Endothelial cell of umbilical vein (primary cell): ENCODE measurements around the gene SLC46A3. TPM values are rescaled to one million over a fixed set of nuclear protein-coding genes. Genes with fewer than 3 reads are reported as not detected.

ENCODE experiments used
- BruUV-seq: library from RNA; stranded (reverse); fragments of 400-500 nt; replicated peaks from 2 replicates; lab custom pipeline; 2021; lab: Mats Ljungman, UMichigan
- CTCF ChIA-PET: fragments of 300-600, 350-600 bp; sonication (Branson Sonifier 250); formaldehyde crosslinking; loops from one replicate; lab custom pipeline; 2021; ENCODE audit warnings: antibody characterized with exemption, inconsistent platforms; lab: Charles Lee
- POLR2A ChIA-PET: fragments of 300-600, 350-600 bp; sonication (Branson Sonifier 250); formaldehyde crosslinking; loops from one replicate; lab custom pipeline; 2021; ENCODE audit warnings: antibody characterized with exemption, inconsistent platforms; lab: Charles Lee
- DNase-seq: peaks from one replicate; pipeline ENCODE4 v3.0.0-alpha.2; 2011; ENCODE audit warnings: low read depth, low spot score
- FAIRE-seq: peaks from 2 replicates; lab custom pipeline; 2011; peaks lifted over from hg19 to GRCh38; lab: Jason Lieb, UNC
- H2AFZ ChIP-seq: 2 replicates; pipeline ENCODE4 v1.6.0; 2012; ENCODE audit warnings: low read depth, low read length, control low read depth, inconsistent platforms
- H3K27ac ChIP-seq: 2 replicates; pipeline ENCODE4 v1.5.1; 2011; ENCODE audit warnings: low read depth, mild to moderate bottlenecking, control low read depth, low read length, moderate library complexity; ENCODE audit not compliant: insufficient read depth
- H3K27me3 ChIP-seq, 2 experiments: 2 replicates each; pipeline versions ENCODE4 v1.6.0 to v1.6.1; 2011; ENCODE audit warnings: low read length in 2 of 2, mixed read lengths in 1 of 2; ENCODE audit not compliant: control insufficient read depth in 2 of 2, insufficient read depth in 2 of 2
- H3K36me3 ChIP-seq, 2 experiments: 2 replicates in 1 of 2; 3 replicates in 1 of 2; pipeline ENCODE4 v1.5.1; 2011; ENCODE audit warnings: low read length in 2 of 2, mild to moderate bottlenecking in 1 of 2, moderate library complexity in 1 of 2; ENCODE audit not compliant: control insufficient read depth in 2 of 2, insufficient read depth in 2 of 2; ENCODE audit errors: extremely low read depth in 1 of 2
- H3K4me1 ChIP-seq: 3 replicates; pipeline ENCODE4 v1.5.1; 2011; ENCODE audit warnings: mild to moderate bottlenecking, low read length; ENCODE audit not compliant: control insufficient read depth, insufficient read depth; ENCODE audit errors: extremely low read depth
- H3K4me2 ChIP-seq: 2 replicates; pipeline ENCODE4 v1.6.1; 2011; ENCODE audit warnings: low read length, control low read depth, mixed read lengths; ENCODE audit not compliant: insufficient read depth
- H3K4me3 ChIP-seq, 3 experiments: fragments of 200-600 bp in 1 of 3; sonication (generic), shearing (Covaris generic) in 1 of 3; replicated peaks in 1 of 3; 2 replicates each; pipeline ENCODE4 v1.5.1; 2011 to 2016; ENCODE audit warnings: control low read depth in 3 of 3, low read length in 3 of 3, mild to moderate bottlenecking in 2 of 3, inconsistent platforms in 1 of 3, low read depth in 1 of 3, moderate library complexity in 1 of 3; ENCODE audit not compliant: insufficient read depth in 1 of 3
- H3K79me2 ChIP-seq: 2 replicates; pipeline ENCODE4 v1.6.0; 2012; ENCODE audit warnings: low read length, inconsistent platforms; ENCODE audit not compliant: control insufficient read depth, insufficient read depth
- H3K9ac ChIP-seq: replicated peaks from 2 replicates; pipeline ENCODE3; 2011; ENCODE audit warnings: low read length, control low read depth; ENCODE audit not compliant: insufficient read depth; ENCODE audit errors: extremely low read depth
- H3K9me1 ChIP-seq: replicated peaks from 3 replicates; pipeline ENCODE4 v1.6.0; 2011; ENCODE audit warnings: mild to moderate bottlenecking, low read length; ENCODE audit not compliant: control insufficient read depth, insufficient read depth; ENCODE audit errors: extremely low read depth
- H3K9me3 ChIP-seq: replicated peaks from 2 replicates; pipeline ENCODE4 v1.5.1; 2012; ENCODE audit warnings: low read length, inconsistent platforms; ENCODE audit not compliant: control insufficient read depth, insufficient read depth
- H4K20me1 ChIP-seq: replicated peaks from 2 replicates; pipeline ENCODE3; 2011; ENCODE audit warnings: mild to moderate bottlenecking, low read length; ENCODE audit not compliant: control insufficient read depth, insufficient read depth; ENCODE audit errors: extremely low read depth
- CTCF ChIP-seq, 2 donors: IDR thresholded peaks; 1 replicate in 1 of 2; 2 replicates in 1 of 2; pipeline ENCODE4 v1.5.1; 2011; ENCODE audit warnings: low read length in 2 of 2, mild to moderate bottlenecking in 2 of 2, moderate library complexity in 2 of 2, control low read depth in 1 of 2, inconsistent platforms in 1 of 2, low read depth in 1 of 2; ENCODE audit not compliant: insufficient read depth in 1 of 2; ENCODE audit errors: extremely low read depth in 1 of 2
- EZH2 ChIP-seq: IDR thresholded peaks from 2 replicates; pipeline ENCODE4 v1.6.1; 2012; ENCODE audit warnings: borderline replicate concordance, low read depth, mild to moderate bottlenecking, moderate library complexity, low read length, inconsistent platforms; ENCODE audit not compliant: severe bottlenecking
- FOS ChIP-seq: IDR thresholded peaks from 2 replicates; pipeline ENCODE4 v1.6.1; 2011; ENCODE audit warnings: mild to moderate bottlenecking, low read length, moderate library complexity, borderline replicate concordance; ENCODE audit not compliant: insufficient read depth
- GATA2 ChIP-seq: IDR thresholded peaks from 2 replicates; pipeline ENCODE4 v1.7.0; 2011; ENCODE audit warnings: low read depth, mild to moderate bottlenecking, moderate library complexity, mixed read lengths, low read length; ENCODE audit not compliant: insufficient read length, insufficient read depth
- MAX ChIP-seq: IDR thresholded peaks from 2 replicates; pipeline ENCODE4 v1.6.1; 2011; ENCODE audit not compliant: insufficient read depth, insufficient read length
- MYC ChIP-seq: IDR thresholded peaks from one replicate; pipeline ENCODE4 v1.6.1; 2011; ENCODE audit warnings: mild to moderate bottlenecking, low read depth, low read length
- POLR2A ChIP-seq: IDR thresholded peaks from 2 replicates; pipeline ENCODE4 v1.6.1; 2012; ENCODE audit warnings: low read depth, mild to moderate bottlenecking, control low read depth, low read length
- POLR2AphosphoS5 ChIP-seq: IDR thresholded peaks from 2 replicates; pipeline ENCODE4 v1.6.1; 2012; ENCODE audit warnings: low read depth, mild to moderate bottlenecking, control low read depth, low read length, moderate library complexity; ENCODE audit not compliant: insufficient read depth
- dilution Hi-C: fragments of 300-500 bp; cut with MboI; formaldehyde crosslinking; loops from one replicate; pipeline ENCODE4 v1.15.0; 2019; ENCODE audit warnings: low sequenced_read_pairs; ENCODE audit not compliant: extremely low pct_ligation_motif_present
- intact Hi-C: fragments of 100-400 bp; cut with micrococcal nuclease; formaldehyde crosslinking; loops from one replicate; pipeline ENCODE4 v1.10.0; 2022
- polyA plus RNA-seq, 4 experiments: library from polyadenylated mRNA; depleted of rRNA in 3 of 4; stranded (reverse) in 3 of 4; unstranded in 1 of 4; fragments of >200 nt; gene quantifications; 2 replicates each; pipeline versions ENCODE4 v1.2.1 to v1.2.3, GENCODE V29; 2011 to 2012; ENCODE audit warnings: missing spikeins in 1 of 4
- total RNA-seq: library from RNA; stranded (reverse); gene quantifications from 2 replicates; pipeline ENCODE4 v1.2.3, GENCODE V29; 2021

SLC46A3 gene
- total and polyA plus RNA-seq, 2 donors (not counting 3 experiments of a cell fraction or from before 2014, with no cell fraction given): 2.0 to 2.1 TPM

- no peaks in the 10 kb centered on the region for H3K36me3 ChIP-seq
- intact Hi-C loops (no loop called here), dilution Hi-C loops (no loop called here)
- ChIA-PET CTCF (no interaction called here), POLR2A (no interaction called here)
- FAIRE-seq (no peak), DNase-seq (no peak)
- H3K27ac ChIP-seq: no peak overlapping the region
- no peaks in the 10 kb centered on the region for H3K4me1 ChIP-seq
- H3K4me2 ChIP-seq: no peak overlapping the region
- peaks cover 1 to 4% of the 10 kb centered on the region in 2 experiments for H3K27me3 ChIP-seq
- no peak overlapping the region for H2AFZ ChIP-seq
- H3K9me1 ChIP-seq: no peaks in the 10 kb centered on the region
- H4K20me1 ChIP-seq: no peaks in the 10 kb centered on the region
- TF ChIP-seq EZH2 (no peak), POLR2A (no peak), MAX (no peak), GATA2 (no peak), CTCF (IDR thresholded peaks at IDR 0.05; ENCODE audit: extremely low read depth in 1 of 2, insufficient read depth in 1 of 2, low read depth in 1 of 2, low read length in 2 of 2) (no peak), FOS (no peak), POLR2AphosphoS5 (no peak), MYC (no peak)
- BruUV-seq: no TSS peak
- no peaks in the 10 kb centered on the region for H3K9me3 ChIP-seq
- no peak overlapping the region for H3K4me3 ChIP-seq
- H3K79me2 ChIP-seq: no peaks in the 10 kb centered on the region
- no peak overlapping the region for H3K9ac ChIP-seq
These were observed 14.5 kb downstream of the SLC46A3 start for GRCh38 chr13:28704282-28704681.
